SK-N-MC (cell line): ENCODE results near the gene VAV2.

Experiments used
- DNase-seq: peaks from one replicate; pipeline ENCODE4 v3.0.0-alpha.2; 2011; ENCODE audit warnings: low read depth, low spot score
- H3K27ac ChIP-seq: fragments of 200-600 bp; sonication (generic); 2 replicates; pipeline ENCODE4 v1.5.1; 2016; ENCODE audit warnings: mixed run types
- H3K36me3 ChIP-seq: fragments of 200-600 bp; sonication (generic); 2 replicates; pipeline ENCODE4 v1.6.1; 2017; ENCODE audit warnings: antibody characterized with exemption, low read length, mixed read lengths; ENCODE audit not compliant: insufficient read depth
- H3K4me3 ChIP-seq: fragments of 200-600 bp; sonication (generic); 2 replicates; pipeline ENCODE4 v1.5.1; 2016
- H3K9ac ChIP-seq: fragments of 200-600 bp; sonication (generic); 2 replicates; pipeline ENCODE4 v1.8.0; 2017; ENCODE audit warnings: mixed run types, mixed read lengths; ENCODE audit not compliant: insufficient read length
- H3K9me3 ChIP-seq: fragments of 200-600 bp; sonication (generic); 2 replicates; pipeline ENCODE4 v1.6.1; 2017; ENCODE audit warnings: low read depth, mild to moderate bottlenecking, antibody characterized with exemption, low read length, moderate library complexity, mixed read lengths
- EZH2 ChIP-seq: fragments of 200-600 bp; sonication (generic); IDR thresholded peaks from one replicate; pipeline ENCODE4 v1.6.1; 2017; ENCODE audit warnings: antibody characterized with exemption
- FOXP2 ChIP-seq: optimal IDR thresholded peaks from 2 replicates; pipeline ENCODE3; 2011; ENCODE audit warnings: mild to moderate bottlenecking, moderate library complexity; ENCODE audit not compliant: insufficient read depth; ENCODE audit errors: extremely low read length, control extremely low read depth
- POLR2AphosphoS5 ChIP-seq: IDR thresholded peaks from 2 replicates; pipeline ENCODE4 v1.6.1; 2012; ENCODE audit warnings: mild to moderate bottlenecking, low read depth, low read length, borderline replicate concordance

Gene VAV2

GRCh38 chr9:133843751-133844397 is 148.2 kb downstream of the VAV2 start:
- no peak overlapping the region for H3K27ac ChIP-seq

GRCh38 chr9:133843250-133843649 is 148.9 kb downstream of the VAV2 start:
- no peak overlapping the region for H3K9ac ChIP-seq
- H3K9me3 ChIP-seq: no peaks in the 10 kb centered on the region
- no peak overlapping the region for H3K27ac ChIP-seq
- no peak for DNase-seq
- H3K36me3 ChIP-seq: no peaks in the 10 kb centered on the region
- TF ChIP-seq EZH2 (no peak), POLR2AphosphoS5 (no peak), FOXP2 (no peak)
- no peak overlapping the region for H3K4me3 ChIP-seq

More at GRCh38 chr9:133843751-133844397, 148.2 kb downstream of the VAV2 start:
- no peak overlapping the region for H3K9ac ChIP-seq
- no peaks in the 10 kb centered on the region for H3K36me3 ChIP-seq
- H3K9me3 ChIP-seq: no peaks in the 10 kb centered on the region
- TF ChIP-seq EZH2 (no peak), POLR2AphosphoS5 (no peak), FOXP2 (no peak)
- no peak overlapping the region for H3K4me3 ChIP-seq
- DNase-seq: no peak

DNA sequence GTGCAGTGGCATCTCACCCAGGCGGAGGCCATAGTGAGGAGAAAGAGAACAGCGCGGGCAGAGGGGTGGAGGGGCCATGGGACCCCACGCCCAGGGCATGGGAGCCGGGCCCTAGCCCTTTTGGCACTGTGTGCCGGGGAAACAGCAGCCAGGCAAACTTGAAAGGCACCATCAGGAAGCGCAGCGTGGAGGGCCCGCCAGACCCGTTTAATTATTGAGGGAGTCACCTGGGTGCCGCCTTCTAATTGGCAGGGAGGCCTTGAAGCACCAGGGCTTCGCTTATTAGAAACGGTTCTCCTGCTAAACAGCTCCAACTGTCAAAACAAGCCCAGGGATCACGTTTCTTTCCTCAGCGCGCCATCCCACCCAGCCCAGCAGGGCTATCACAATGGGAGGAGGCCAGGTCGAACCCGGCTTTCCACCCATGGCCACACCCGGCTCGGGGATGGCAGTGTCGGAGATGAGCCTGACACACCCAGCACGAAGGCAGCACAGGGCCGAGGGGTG is 149.3 kb downstream of the VAV2 start:
- H3K9ac ChIP-seq: no peak overlapping the region
- H3K27ac ChIP-seq: no peak overlapping the region
- DNase-seq: no peak
- no peaks in the 10 kb centered on the region for H3K36me3 ChIP-seq
- TF ChIP-seq POLR2AphosphoS5 (no peak), EZH2 (no peak), FOXP2 (no peak)
- no peak overlapping the region for H3K4me3 ChIP-seq
- H3K9me3 ChIP-seq: no peaks in the 10 kb centered on the region

DNA sequence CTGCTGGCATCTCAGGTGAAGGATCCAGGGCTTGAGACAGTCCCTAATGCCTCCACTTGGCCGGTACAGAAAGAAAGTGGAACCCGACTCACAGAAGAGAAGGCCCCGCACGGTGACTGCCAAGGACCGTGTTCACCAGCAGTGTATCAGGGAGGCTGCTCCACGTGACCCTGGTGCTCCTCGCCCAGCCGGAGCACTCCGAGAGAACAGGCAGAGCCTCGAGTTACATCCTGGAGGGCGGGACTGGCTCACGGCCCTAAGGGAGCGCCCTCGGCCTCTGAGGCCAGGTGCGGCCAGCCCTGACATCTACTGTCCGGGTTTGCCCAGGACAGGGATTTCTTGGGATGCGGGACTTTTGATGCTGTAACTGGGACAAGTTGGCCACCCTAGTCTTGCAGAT is 149.9 kb downstream of the VAV2 start:
- Histone ChIP-seq H3K27ac (no peak overlapping the region), H3K9ac (no peak overlapping the region), H3K36me3 (no peaks in the 10 kb centered on the region), H3K9me3 (no peaks in the 10 kb centered on the region), H3K4me3 (no peak overlapping the region)
- TF ChIP-seq FOXP2 (no peak), POLR2AphosphoS5 (no peak)
- no peak for DNase-seq

DNA sequence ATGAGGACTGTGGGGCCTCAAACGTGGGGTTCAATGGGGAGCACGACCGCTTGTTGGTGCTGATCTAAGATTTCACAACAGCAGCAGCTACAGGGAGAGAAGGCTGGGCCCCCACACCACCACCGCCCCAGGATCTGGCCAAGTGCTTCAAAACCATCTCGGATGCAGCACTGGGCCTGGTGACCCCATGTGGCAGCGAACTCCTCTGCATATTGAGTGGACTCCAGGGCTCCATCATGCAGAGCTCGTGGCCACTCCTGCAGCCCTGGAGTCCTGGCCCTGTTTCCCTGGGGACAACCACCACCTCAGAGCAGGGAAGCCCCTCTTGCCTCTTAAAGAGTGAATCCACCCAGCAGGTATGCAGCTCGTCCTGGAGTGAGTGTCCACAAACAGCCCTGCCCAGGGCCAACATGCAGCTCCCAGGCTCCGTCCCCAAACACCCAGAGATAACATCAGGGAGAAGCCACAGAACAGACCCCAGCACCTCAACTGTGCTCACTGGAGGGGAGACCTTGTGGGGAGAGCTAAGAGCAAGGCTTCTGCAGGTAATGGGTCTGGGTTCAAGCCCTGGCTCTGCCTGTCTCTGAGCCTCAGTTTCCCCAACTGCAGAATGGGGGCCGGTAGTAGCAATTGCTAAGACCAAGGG is 150.8 kb downstream of the VAV2 start:
- Histone ChIP-seq H3K9me3 (no peaks in the 10 kb centered on the region), H3K9ac (no peak overlapping the region), H3K27ac (no peak overlapping the region), H3K36me3 (no peaks in the 10 kb centered on the region), H3K4me3 (no peak overlapping the region)
- TF ChIP-seq FOXP2 (no peak), EZH2 (no peak), POLR2AphosphoS5 (no peak)
- DNase-seq: no peak

GRCh38 chr9:133839822-133840329 is 152.2 kb downstream of the VAV2 start:
- H3K9me3 ChIP-seq: no peaks in the 10 kb centered on the region
- no peak overlapping the region for H3K4me3 ChIP-seq
- TF ChIP-seq FOXP2: no peak
- no peak for TF ChIP-seq EZH2
- no peak for TF ChIP-seq POLR2AphosphoS5
- no peak overlapping the region for H3K9ac ChIP-seq
- no peak for DNase-seq
- H3K36me3 ChIP-seq: no peaks in the 10 kb centered on the region
- no peak overlapping the region for H3K27ac ChIP-seq

DNA sequence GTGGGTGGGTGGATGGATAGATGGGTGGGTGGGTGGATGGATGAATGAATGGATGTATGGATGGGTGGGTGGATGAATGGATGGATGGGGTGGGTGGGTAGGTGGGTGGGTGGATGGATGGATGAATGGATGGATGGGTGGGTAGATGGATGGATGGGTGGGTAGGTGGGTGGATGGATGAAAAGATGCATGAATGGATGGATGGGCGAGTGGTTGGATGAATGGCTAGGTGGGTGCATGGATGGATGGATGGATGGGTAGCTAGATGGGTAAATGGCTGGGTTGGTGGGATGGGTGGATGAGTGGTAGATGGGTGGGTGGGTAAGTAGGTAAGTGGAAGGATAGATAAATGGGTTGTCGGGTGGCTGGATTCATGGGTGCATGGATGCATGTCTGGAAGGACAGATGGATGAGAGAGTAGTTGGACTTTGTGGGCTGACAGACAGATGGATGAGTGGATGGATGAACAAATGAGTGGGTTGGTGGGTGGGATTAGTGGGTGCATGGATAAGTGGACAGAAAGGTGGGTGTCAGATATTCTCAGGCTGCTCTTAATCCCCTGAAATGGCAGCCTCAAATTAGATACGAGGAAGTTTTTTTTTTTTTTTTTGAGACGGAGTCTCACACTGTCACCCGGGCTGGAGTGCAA is 153.1 kb downstream of the VAV2 start:
- DNase-seq: no peak
- Histone ChIP-seq H3K9me3 (no peaks in the 10 kb centered on the region), H3K9ac (no peak overlapping the region), H3K36me3 (no peaks in the 10 kb centered on the region), H3K4me3 (no peak overlapping the region), H3K27ac (no peak overlapping the region)
- TF ChIP-seq POLR2AphosphoS5 (no peak), EZH2 (no peak), FOXP2 (no peak)

DNA sequence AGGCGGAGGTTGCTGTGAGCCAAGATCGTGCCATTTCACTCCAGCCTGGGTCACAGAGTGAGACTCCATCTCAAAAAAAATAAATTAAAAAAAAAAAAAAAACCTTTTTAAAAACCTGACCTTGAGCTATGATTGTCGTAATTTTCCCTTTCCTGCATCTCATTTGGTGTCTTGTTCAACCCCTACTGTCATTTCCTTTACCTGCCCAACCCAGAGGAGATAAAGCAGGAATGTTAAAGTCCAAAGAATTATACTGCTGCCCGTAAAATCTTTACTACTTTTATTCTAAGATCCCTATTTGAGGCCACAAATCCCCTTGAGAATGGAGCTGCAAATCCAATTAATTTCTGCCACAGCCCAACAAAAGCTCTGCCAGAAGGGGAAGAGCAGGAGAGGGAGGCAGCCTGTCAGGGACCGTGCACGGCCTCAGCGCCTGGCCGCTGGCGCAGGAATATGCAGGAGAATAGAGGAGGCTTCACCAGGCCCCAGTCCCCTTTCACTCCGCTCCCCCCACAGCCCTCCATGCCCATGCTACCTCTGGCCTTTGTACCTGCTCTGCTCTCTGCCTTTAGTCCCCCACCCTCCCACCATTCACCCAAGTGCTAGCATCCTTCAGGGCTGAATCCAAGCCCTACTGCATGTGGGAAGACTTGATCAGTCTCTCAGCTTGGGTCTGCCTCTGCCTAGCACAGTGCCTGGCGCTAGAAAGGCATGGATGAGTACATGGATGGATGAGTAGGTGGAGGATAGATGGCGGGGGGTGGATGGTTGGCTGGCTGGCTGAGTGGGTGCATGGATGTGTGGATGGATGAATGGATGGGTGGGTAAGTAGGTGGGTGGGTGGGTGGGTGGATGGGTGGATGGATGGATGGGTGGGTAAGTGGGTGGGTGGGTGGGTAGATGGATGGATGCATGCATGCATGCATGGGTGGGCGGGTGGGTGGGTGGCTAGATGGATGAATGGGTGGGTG is 154.2 kb downstream of the VAV2 start:
- no peak for DNase-seq
- Histone ChIP-seq H3K36me3 (no peaks in the 10 kb centered on the region), H3K27ac (no peak overlapping the region), H3K9me3 (no peaks in the 10 kb centered on the region), H3K9ac (no peak overlapping the region), H3K4me3 (no peak overlapping the region)
- TF ChIP-seq FOXP2 (no peak), POLR2AphosphoS5 (no peak), EZH2 (no peak)
